GM19455 (cell line): ENCODE measurements around the gene ELK3.

ENCODE experiments used
- ATAC-seq: cut with Tn5 transposase; IDR thresholded peaks from one replicate; pipeline ENCODE4 v1.9.1; 2021; ENCODE audit not compliant: unreplicated experiment

Gene ELK3

DNA sequence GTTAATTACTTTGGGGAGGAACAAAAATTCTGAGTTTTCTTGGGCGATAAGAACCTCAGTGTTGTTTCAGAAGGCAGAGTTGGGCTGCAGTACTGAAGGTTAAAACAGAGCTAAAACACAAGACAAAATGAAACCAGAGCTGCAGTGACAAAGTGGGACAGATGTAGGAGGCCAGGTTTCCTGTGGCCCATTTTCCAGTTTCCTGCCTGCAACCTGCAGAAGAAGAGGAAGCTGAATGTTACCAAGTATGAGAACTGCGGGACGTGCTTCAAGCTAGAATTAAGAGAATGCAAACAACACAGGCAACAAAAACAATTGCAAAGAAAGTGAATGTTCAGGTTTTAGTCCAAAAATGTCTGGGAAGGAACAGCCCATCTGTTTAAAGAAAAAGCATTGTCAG lies 17.8 kb downstream of the ELK3 start:
- ATAC-seq = no peak

DNA sequence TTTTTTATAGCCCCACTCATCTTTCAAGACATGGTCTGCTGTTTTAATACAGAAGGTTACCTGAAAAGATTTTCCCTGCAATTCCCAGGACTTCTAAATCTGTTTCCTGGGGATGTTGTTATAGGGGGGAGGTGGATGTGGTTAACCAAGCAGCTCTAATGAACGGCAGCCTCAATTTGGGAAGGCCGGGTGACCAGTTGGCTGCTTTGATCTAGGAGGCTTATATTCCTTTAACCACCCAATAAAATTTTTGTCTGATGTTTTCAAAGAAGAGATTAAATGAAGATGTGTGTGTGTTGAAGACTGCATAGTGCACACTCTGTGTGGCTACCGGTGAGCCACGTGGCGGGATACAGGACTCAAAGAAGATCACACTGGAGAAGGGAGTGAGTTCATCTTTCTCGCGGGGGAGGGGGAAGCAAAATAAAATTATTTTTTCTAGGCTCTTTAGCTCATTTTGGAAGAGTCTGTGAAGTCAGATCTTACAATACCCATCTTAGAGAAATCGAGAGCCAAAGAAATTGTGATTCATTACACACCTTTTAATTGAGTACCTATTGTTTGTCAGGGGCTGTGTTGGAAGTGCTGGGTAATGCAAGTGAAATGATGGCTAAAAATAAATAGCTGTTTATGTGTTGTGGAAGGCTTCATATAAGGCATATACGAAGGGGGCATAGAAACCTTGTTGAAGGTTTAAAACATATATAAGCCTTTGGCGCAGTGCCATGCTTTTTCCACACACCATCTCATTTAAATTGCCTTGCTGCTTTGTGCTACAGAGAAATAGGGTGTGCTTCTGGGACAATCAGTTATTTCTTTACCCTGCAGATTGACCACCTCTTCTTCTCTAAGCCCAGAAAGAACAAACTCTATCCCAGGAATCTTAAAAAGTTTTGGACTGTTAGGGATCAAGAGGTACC lies 18.5 kb downstream of the ELK3 start:
- no peak for ATAC-seq

DNA sequence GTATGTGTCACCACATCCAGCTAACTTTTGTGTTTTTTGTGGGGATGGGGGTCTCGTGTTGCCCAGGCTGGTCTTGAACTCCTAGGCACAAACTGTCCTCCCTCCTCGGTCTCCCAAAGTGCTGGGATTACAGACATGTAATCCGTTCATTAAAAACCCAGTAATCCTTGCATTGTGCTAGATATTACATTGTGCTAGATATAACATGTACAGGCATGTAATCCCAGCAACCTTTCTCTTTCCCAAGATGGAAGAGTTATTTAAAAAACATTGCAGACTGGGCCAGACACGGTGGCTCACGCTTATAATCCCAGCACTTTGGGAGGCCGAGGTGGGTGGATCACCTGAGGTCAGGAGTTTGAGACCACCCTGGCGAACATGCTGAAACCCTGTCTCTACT lies 19.7 kb downstream of the ELK3 start:
- no peak for ATAC-seq

GRCh38 chr12:96215919-96216273 lies 21.7 kb downstream of the ELK3 start:
- ATAC-seq = no peak

- ATAC-seq = no peak
Observed at GRCh38 chr12:96218989-96219678, 25.0 kb downstream of the ELK3 start.

DNA sequence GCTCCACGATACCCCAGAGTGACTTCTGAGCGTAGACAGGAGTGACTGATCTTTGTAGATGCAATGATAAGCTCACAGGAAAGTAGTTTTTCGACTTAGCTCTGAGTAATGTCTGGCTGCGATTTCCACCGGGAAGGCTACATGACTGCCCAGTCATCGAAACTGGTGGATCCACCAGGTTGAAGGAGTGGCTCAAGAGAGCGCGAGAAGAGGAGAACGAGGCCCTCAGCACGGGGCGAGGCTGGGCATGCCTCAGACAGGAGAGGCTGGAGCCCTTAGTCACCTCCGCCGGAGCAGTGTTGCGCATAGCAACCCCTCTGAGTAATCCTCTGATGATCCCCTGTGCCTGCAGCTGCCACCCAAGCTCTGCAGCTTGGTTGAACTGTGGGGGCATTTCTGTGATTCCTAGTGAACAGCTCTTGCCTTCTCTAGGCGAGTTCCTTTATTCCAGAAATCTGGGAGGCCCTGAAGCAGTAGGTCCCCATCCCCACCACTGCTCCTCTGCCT lies 25.6 kb downstream of the ELK3 start:
- ATAC-seq = no peak

- ATAC-seq = no peak
Observed at GRCh38 chr12:96220902-96221301, 26.7 kb downstream of the ELK3 start.

GRCh38 chr12:96221391-96221790 lies 27.2 kb downstream of the ELK3 start:
- no peak for ATAC-seq

DNA sequence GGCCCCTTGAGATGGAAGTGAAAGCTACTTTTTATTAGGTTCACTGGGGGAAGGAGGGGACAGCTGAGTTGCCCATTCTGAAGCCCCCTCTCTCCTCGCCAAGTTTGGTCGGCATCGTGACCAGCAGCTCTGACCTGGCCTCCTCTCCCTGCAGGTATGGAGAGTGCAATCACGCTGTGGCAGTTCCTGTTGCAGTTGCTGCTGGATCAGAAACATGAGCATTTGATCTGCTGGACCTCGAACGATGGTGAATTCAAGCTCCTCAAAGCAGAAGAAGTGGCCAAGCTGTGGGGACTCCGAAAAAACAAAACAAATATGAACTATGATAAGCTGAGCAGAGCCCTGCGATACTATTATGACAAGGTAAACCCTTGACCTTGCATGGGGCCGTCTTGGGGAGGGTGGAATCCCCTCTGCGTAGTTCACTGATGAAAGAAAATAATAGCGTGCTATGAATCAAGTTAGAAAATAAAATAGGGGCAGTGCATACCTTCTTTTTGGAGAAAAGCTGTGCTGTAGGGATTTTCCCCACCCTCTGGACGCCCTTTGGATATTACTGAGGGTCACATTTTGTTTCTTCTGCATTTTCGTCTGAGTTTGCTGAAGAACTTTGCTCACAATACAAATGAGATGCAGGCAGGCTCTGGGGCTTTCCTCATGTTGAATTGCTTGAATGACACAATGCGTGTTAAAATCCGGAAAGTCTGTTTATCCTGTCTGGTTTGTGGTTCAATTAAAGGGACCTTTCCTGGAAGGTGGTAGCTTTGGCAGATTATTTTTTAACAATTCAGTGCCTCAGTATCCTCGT lies 29.4 kb downstream of the ELK3 start:
- ATAC-seq = no peak

DNA sequence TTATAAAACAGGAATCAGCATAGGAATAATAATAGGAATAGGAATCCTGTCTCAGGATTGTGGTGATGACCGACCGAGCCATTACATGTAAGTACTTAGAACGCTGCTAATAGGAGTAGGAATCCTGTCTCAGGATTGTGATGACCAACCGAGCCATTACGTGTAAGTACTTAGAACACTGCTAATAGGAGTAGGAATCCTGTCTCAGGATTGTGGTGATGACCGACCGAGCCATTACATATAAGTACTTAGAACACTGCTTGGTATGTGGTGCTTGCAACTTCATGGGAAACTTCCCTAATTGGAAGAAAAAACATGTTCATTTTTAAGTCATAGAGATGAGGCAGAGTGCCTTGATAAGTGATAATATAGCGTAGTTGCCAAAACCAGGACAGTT lies 30.0 kb downstream of the ELK3 start:
- ATAC-seq = no peak

DNA sequence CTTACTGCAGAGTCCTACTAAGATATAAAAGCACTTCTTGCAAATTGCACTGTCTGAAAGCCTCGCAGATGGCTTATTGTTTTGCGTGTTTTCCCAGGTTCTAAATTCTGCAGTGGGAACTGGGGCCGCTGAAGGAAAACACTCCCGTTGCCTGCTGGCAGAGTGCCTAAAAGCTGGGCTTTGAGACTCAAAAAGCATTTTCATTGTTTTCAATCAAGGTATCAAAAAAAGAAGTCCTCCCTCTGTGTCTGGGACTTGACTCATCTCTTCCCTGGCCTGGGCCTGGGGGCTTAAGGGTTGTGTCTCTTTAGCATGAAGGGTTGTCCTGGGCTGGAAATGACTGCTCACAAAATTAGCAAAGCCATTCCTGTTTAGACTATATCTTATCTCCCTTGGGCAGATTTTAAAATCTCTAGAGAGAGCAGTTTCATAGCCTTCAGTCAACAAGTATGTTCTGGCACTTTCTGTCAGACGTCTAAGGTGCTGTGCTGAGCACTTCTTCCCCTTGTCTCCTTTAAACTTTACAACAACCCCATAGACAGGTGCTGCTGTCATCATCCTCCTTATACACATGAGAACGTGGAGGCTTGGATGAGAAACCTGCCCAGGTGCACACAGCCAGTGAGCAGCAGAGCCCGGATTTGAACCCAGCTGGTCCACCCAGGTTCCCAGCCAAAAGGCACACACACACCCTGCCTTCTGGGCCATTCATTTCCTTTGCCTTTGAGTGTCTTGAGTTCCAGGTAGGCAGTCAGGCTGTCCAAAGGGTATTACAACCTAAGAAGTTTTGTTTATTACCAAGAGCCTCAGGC lies 31.1 kb downstream of the ELK3 start:
- no peak for ATAC-seq

GRCh38 chr12:96225994-96226399 lies 31.8 kb downstream of the ELK3 start:
- ATAC-seq = no peak

DNA sequence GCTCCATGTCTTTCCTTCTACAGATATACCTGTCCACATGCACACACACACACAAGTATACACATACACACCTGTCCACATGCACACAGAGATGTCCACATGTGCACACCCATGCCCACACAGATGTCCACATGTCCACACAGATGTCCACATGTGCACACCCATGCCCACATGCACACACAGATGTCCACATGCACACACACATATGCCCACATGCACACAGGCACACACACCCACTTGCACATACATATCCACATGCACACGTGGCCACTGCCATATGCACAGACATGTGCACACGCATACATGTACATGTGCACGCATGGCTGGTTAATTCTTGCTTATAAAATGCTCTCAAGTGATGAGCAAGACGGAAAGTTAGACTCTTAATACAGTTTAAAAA lies 32.2 kb downstream of the ELK3 start:
- no peak for ATAC-seq

- no peak for ATAC-seq
Observed at GRCh38 chr12:96226801-96227348, 32.7 kb downstream of the ELK3 start.

DNA sequence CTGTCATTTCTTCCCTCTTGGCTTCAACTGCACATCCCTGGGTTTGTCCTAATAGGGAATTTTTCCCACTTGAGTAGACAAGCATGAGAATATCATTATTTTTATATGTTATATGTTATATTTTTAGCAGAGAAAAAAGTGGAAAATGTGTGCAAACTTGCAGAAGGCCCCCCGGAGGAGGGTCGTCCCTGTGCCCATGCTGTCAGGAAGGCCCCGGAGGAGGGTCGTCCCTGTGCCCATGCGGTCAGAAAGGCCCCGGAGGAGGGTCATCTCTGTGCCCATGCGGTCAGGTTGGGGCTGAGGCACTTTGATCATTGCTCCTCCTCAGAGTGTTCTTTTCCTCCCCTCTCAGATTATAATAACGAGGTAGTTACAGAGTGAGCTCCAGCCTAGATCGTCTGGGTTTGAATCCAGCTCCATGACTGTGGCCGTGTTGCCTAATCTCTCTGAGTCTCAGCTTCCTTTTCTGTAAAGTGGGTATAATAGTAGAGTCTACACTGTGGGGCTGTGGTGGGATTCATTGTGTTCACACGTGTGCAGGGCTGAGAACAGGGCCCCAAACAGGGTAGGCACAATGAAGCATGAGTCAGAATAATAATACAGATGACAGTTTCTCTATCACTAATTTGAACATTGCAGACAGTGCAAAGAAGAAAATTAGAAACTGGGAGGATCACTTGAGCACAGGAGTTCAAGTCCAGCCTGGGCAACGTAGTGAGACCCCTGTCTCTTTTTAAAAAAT lies 33.4 kb downstream of the ELK3 start:
- no peak for ATAC-seq

GRCh38 chr12:96228566-96229248 lies 34.5 kb downstream of the ELK3 start:
- no peak for ATAC-seq

DNA sequence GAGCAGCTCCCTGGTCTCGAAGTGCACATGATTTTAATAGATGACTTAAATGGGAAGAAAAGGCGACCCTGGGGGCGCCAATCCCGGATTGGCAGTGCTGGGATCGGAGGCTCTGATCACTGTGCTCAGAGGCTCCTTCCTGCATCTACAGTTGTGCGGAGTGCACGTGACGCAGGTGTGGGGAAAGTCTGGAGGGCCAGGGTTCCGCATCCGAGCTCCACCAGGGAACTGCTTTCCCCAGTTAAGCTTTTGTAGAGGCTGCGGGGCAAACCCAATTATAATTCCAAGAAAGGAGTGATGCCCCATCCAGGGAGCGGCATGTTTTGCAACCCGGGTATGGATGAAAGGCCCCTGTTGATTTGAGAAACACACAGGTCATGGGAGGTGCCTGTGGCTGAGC lies 36.5 kb downstream of the ELK3 start:
- no peak for ATAC-seq

DNA sequence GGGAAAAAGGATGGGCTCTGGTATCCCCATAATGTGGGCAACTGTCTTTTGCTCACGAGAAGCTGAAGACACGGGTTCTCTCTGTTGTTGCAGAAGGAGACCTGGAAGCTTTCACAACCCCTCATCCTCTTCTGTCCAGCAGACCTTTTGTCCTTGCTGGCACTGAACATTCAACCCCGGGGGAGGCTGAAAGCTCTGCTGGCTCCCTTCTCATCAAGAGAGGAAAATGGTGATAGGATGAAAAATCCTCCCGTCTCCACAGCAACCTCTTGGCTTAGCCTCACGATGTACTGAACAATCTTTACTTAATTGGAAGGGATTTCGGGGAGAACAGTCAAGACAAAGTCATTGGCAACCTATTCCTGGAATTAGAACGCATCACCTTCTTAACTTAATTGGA lies 39.0 kb downstream of the ELK3 start:
- no peak for ATAC-seq

- ATAC-seq = no peak
Observed at GRCh38 chr12:96233939-96234461, 39.8 kb downstream of the ELK3 start.
